Spleen (tissue), 11 donors: ENCODE measurements around the gene CTSH. TPM values are rescaled to one million over a fixed set of nuclear protein-coding genes. Genes with fewer than 3 reads are reported as not detected.

Source experiments
- DNase-seq: peaks from one replicate; pipeline ENCODE4 v3.0.0-alpha.2; 2020
- H3K27ac ChIP-seq, 8 donors: fragments of 200-600 bp; sonication (generic) in 7 of 8; 1 replicate in 4 of 8; 2 replicates in 4 of 8; pipeline versions ENCODE4 v1.5.0 to v1.8.0; 2016 to 2021; ENCODE audit warnings: inconsistent platforms in 4 of 8, mild to moderate bottlenecking in 4 of 8, moderate library complexity in 1 of 8
- H3K27me3 ChIP-seq, 7 donors: fragments of 200-600 bp; sonication (generic) in 6 of 7; replicated peaks in 1 of 7; 1 replicate in 4 of 7; 2 replicates in 3 of 7; pipeline versions ENCODE4 v1.5.0 to v1.8.0; 2016 to 2021; ENCODE audit warnings: inconsistent platforms in 3 of 7, mild to moderate bottlenecking in 1 of 7
- H3K36me3 ChIP-seq, 6 donors: fragments of 200-600 bp; sonication (generic) in 5 of 6; 1 replicate in 4 of 6; 2 replicates in 2 of 6; pipeline versions ENCODE4 v1.5.0 to v1.8.0; 2016 to 2021; ENCODE audit warnings: inconsistent platforms in 2 of 6
- H3K4me1 ChIP-seq, 6 donors: fragments of 200-600 bp; sonication (generic) in 5 of 6; 1 replicate in 3 of 6; 2 replicates in 3 of 6; pipeline versions ENCODE4 v1.5.0 to v1.8.0; 2016 to 2021; ENCODE audit warnings: inconsistent platforms in 3 of 6
- H3K4me3 ChIP-seq, 8 donors: fragments of 200-600 bp; sonication (generic) in 7 of 8; 1 replicate in 4 of 8; 2 replicates in 4 of 8; pipeline versions ENCODE4 v1.5.0 to v1.8.0; 2016 to 2021; ENCODE audit warnings: inconsistent platforms in 4 of 8, mild to moderate bottlenecking in 4 of 8, moderate library complexity in 2 of 8
- H3K9me3 ChIP-seq, 8 donors: fragments of 200-600 bp; sonication (generic) in 7 of 8; 1 replicate in 4 of 8; 2 replicates in 4 of 8; pipeline versions ENCODE4 v1.5.0 to v1.8.0; 2016 to 2021; ENCODE audit warnings: inconsistent platforms in 4 of 8
- POLR2A ChIP-seq, 3 donors: fragments of 450-650 bp; IDR thresholded peaks; one replicate each; pipeline ENCODE4 v1.5.1; 2017; ENCODE audit warnings: antibody characterized with exemption in 3 of 3, mild to moderate bottlenecking in 1 of 3
- POLR2AphosphoS5 ChIP-seq, 3 donors: sonication (generic); formaldehyde crosslinking; IDR thresholded peaks; one replicate each; pipeline ENCODE4 v1.5.1; 2017; ENCODE audit warnings: antibody characterized with exemption in 3 of 3
- WGBS, 5 donors: extraction: QIAGEN DNeasy Blood & Tissue Kit in 3 of 5; methylation state at CpG; one replicate each; pipeline versions ENCODE4 v1.1.5 to v1.1.7; 2013 to 2018; 5-methylcytosine and 5-hydroxymethylcytosine counted together
- intact Hi-C: fragments of 100-400 bp; cut with DNase I; formaldehyde crosslinking; loops from one replicate; pipeline ENCODE4 v1.15.0; 2023; ENCODE audit warnings: low total_unique reads
- polyA plus RNA-seq, 3 donors: library from polyadenylated mRNA; stranded (reverse); fragments of 200-250 nt; gene quantifications; one replicate each; pipeline ENCODE4 v1.2.1, GENCODE V29; 2013
- total RNA-seq, 7 donors: library from RNA; depleted of rRNA in 3 of 7; stranded (reverse); fragments of >200 nt in 3 of 7; fragmentation: NEBNext Ultra II Directional in 4 of 7; extraction: Animal tissue kit (Norgen Biotek cat#: 25700) in 4 of 7; gene quantifications; one replicate each; pipeline versions ENCODE4 v1.1.0 to v1.2.1, GENCODE V29; 2016 to 2021
- TF ChIP-seq, protein P1 (sequence below), 11 experiments: fragments of 200-600 bp in 7 of 11; fragments of 450-650 bp in 4 of 11; sonication (generic) in 4 of 11; IDR thresholded peaks in 8 of 11; conservative IDR thresholded peaks in 3 of 11; 1 replicate in 7 of 11; 2 replicates in 4 of 11; pipeline versions ENCODE4 v1.4.0 to v1.8.0; 2016 to 2021; ENCODE audit warnings: antibody characterized with exemption in 11 of 11, inconsistent platforms in 4 of 11, mild to moderate bottlenecking in 1 of 11
- donor health status: healthy with polysubstance abuse.
- donor health status: DM: no; HTN: no; CAD: no; lungs with moderate emphysema.
- donor health status: DM: no; HTN: no; CAD: no.
- donor health status: Bipolar disorder and iron deficiency.
- donor health status: healthy.
- donor health status: DM: no; HTN: no; CAD: no.
- donor health status: DM: yes; HTN: yes; CAD: no.

CTSH gene
- total and polyA plus RNA-seq, 10 donors, result 112 to 381 (median 256) TPM

DNA sequence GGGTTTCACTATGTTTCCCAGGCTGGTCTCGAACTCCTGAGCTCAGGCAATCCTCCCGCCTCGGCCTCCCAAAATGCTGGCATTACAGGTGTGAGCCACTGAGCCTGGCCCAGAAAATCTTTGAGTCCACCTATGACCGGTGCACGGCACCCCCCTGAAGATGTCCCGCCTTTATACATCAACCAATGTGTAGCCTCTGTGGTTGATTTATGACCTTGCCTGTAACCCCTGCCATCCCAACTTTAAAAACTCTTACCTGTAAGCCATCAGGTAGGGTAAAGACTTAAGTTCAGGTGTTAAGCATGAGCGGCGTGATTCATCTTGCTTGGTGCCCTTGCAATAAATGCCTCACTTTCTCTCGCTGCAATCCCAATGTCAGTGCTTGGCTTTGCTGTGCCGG is 14.5 kb upstream of the CTSH start:
- Histone ChIP-seq H3K9me3 (no peaks in the 10 kb centered on the region), H3K4me1 (no peaks in the 10 kb centered on the region), H3K27me3 (no peaks in the 10 kb centered on the region), H3K4me3 (no peak overlapping the region), H3K27ac (no peak overlapping the region), H3K36me3 (no peaks in the 10 kb centered on the region)
- DNase-seq, result no peak
- 92 to 99% (median 97%) methylated on average over 10 of the region's 10 CpGs for WGBS, 5 donors
- no peak for TF ChIP-seq POLR2A (IDR thresholded peaks at IDR 0.05)
- TF ChIP-seq POLR2AphosphoS5 (IDR thresholded peaks at IDR 0.05), result no peak
- TF ChIP-seq, protein P1, sequence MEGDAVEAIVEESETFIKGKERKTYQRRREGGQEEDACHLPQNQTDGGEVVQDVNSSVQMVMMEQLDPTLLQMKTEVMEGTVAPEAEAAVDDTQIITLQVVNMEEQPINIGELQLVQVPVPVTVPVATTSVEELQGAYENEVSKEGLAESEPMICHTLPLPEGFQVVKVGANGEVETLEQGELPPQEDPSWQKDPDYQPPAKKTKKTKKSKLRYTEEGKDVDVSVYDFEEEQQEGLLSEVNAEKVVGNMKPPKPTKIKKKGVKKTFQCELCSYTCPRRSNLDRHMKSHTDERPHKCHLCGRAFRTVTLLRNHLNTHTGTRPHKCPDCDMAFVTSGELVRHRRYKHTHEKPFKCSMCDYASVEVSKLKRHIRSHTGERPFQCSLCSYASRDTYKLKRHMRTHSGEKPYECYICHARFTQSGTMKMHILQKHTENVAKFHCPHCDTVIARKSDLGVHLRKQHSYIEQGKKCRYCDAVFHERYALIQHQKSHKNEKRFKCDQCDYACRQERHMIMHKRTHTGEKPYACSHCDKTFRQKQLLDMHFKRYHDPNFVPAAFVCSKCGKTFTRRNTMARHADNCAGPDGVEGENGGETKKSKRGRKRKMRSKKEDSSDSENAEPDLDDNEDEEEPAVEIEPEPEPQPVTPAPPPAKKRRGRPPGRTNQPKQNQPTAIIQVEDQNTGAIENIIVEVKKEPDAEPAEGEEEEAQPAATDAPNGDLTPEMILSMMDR (IDR thresholded peaks at IDR 0.05 in 8 of 11, conservative IDR thresholded peaks at IDR 0.05 in 3 of 11), result no peak
- intact Hi-C loops, result no loop called here

DNA sequence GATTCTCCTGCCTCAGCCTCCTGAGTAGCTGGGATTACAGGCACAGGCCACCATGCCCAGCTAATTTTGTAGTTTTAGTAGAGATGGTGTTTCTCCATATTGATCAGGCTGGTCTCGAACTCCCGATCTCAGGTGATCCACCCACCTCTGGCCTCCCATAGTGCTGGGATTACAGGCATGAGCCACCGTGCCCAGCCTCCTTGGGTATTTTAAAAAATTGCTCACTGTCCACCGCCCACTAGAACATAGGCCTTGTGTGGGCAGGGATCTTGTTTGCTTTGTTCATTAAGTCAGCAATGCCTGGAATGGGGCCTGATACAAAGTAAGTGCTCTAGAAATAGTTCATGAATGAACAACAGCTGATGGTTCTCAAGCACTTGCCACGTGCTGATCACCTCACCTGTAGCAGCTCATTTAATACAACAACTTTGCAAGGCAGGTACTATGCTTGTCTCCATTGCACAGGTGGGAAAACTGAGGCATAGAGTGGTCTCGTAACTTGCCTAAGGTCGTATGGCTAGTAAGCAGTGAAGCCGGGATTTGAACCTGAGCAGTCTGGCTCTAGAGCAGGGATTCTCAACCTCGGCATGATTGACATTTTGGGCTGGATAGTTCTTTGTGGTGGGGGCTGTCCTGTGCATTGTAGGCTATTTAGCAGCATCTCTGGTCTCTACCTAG is 12.7 kb upstream of the CTSH start:
- H3K27me3 ChIP-seq, result no peaks in the 10 kb centered on the region
- no peak overlapping the region for H3K27ac ChIP-seq
- no peak overlapping the region for H3K4me3 ChIP-seq
- 82 to 92% (median 86%) methylated on average over 9 of the region's 9 CpGs for WGBS, 5 donors
- no peaks in the 10 kb centered on the region for H3K9me3 ChIP-seq
- TF ChIP-seq, protein P1 (IDR thresholded peaks at IDR 0.05 in 8 of 11, conservative IDR thresholded peaks at IDR 0.05 in 3 of 11), result no peak
- DNase-seq, result no peak
- intact Hi-C loops, result no loop called here
- H3K36me3 ChIP-seq, result no peaks in the 10 kb centered on the region
- H3K4me1 ChIP-seq, result no peaks in the 10 kb centered on the region

DNA sequence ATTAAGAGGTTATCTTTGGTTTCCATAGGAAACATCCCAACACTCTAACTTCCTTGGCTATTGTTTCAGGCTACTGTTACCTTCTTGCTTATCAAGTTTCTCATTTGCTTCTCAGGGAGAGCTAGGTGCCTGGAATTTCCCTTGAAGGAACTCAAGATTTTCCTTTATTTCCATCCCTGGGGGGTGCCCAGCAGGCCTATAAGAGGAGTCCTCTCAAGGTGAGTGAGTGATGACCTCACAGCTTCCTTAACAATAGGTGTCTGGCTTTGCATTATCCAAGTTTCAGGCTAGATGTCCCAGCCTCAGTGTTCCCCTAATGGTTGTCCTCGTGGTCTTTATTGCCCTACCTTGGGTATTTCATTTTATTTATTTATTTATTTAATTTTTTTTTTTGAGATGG is 12.1 kb upstream of the CTSH start:
- 65 to 97% (median 80%) methylated on average over 1 of the region's 1 CpG for WGBS, 5 donors
- Histone ChIP-seq H3K4me3 (no peak overlapping the region), H3K27me3 (no peaks in the 10 kb centered on the region), H3K9me3 (no peaks in the 10 kb centered on the region), H3K4me1 (peaks cover 0 to 5% (median 3%) of the 10 kb centered on the region in 6 donors), H3K27ac (no peak overlapping the region), H3K36me3 (no peaks in the 10 kb centered on the region)
- intact Hi-C loops, result no loop called here
- DNase-seq, result no peak
- TF ChIP-seq POLR2A (IDR thresholded peaks at IDR 0.05), result no peak
- TF ChIP-seq, protein P1 (IDR thresholded peaks at IDR 0.05 in 8 of 11, conservative IDR thresholded peaks at IDR 0.05 in 3 of 11), result no peak
- no peak for TF ChIP-seq POLR2AphosphoS5 (IDR thresholded peaks at IDR 0.05)

DNA sequence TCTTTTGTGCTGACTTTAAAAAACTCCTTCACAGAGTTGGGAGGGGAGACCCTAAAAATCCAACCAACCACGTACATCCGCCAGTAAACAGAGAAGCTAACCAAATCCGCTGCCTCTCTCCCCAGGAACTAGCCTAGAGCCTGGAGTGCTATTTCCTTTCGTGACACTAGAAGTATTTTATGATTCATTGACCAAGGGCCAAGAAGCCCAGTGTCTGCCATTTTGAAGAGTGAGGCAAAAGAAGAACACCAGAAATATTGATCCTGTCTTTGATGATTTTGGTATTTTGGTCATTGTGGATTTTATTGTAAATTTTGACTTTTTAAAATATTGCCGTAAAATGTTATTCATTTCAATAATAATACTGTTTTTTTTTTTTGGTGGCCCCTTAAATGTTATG is 10.5 kb upstream of the CTSH start:
- no peaks in the 10 kb centered on the region for H3K27me3 ChIP-seq
- WGBS, 5 donors, result 93 to 96% (median 95%) methylated on average over 5 of the region's 5 CpGs
- intact Hi-C loops, result no loop called here
- TF ChIP-seq POLR2AphosphoS5 (IDR thresholded peaks at IDR 0.05), result no peak
- DNase-seq, result no peak
- H3K36me3 ChIP-seq, result no peaks in the 10 kb centered on the region
- H3K4me1 ChIP-seq, result peaks cover 0 to 17% (median 12%) of the 10 kb centered on the region in 6 donors
- H3K9me3 ChIP-seq, result no peaks in the 10 kb centered on the region
- H3K27ac ChIP-seq, result no peak overlapping the region
- no peak overlapping the region for H3K4me3 ChIP-seq
